ENCODE data around the gene HJV.

HJV gene

DNA sequence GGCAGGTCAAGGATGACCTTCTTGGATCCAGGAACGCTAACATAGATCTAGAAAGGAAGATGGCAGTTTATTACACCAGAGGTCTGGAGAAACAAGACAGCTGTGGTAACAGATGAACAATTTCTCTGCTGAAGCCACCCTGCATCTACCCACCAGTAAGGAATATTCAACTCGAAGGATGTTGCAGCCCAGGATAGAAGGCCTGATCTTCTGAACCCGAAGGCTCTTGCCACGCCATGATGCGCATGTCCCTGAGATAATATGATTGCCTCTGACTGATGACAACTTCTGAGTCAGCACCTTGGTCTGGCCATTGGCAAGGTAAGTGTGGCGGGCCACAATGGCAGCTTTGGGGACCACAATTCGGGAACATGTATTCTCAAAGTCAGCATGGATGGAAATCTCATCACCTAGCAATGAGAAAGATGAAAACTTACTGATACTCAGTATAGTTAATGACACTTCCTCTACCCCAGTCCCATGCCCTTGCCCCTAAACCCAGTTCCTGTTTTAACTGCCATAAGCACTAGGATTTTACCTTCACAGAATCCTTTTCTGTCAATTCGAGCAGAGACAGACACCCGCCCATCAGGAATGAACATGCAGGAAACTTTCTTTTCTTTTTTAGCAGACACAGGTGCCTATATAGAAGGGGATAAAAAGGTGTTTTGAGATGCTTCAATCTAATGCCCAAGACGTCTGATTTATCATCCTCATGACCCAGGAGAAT, 27.0 kb downstream of the HJV start:
- no peak for DNase-seq (ENCODE audit: low read depth in 4 of 4, low spot score in 1 of 4)

DNA sequence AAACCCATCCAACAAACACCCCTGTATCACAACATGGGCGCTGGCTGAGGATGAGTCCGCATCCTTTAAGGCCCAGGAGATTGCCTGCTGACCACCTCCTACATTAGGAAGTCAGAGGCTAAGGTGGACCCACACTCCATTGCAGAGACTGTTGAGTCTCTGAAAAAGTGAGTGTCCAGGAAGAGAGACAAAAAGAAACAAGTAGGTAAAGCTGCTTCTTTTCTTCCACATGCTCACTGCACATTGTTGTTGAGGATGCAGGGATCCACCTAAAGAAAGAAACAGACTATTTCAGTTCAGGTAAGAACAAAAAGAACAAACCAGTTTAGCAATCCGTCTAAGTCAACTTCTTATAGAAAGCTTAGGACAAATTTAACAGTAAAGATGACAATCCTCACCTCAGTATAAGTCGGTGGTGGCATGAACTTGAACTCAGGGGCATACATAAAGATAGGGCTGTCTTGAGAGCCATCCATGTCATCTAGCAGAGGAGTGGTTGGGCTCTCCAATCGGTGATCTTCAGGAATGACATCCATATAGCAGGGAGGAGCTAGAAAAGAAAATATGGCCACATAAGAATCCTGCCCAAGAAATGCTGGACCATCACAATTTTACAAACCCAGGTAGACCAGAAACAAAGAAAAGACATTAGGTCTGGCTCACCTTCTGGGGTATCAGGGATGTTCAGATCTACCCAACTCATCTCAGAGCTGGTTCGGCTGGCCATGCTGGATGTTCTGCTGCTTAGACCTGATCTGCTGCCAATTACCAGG, 27.7 kb downstream of the HJV start:
- DNase-seq (ENCODE audit: low read depth in 4 of 4, low spot score in 1 of 4): no peak

DNA sequence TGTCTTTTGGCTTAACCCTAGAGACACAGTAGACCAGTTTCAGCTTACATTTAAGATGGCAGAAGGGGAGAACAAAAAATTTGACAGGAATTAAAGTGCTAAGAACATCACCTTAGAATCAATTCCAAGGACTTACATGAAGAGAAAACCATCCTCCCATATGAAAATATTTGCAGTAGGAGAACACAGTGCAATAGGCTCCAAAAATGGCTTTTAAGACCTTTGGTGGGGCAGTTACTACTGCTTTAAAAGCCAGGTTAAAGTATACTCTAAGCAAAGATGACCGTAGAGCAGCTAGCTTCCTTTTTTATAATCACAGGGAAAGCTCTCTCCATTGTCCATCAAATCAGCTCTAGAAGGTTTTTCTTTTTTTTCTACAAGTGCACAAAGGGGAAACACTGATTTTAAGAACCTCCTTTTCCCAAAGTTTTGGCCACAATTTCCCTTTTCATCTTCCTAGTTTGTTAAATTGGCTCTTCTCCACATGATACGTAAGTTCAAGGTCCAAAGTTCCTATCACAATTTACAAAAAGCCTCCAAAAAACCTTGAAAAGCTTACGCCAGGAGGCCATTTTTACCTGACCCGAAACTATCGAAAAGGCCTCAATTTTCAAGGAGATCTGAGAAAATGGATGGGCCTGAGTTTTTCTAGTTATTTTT, 28.4 kb downstream of the HJV start:
- DNase-seq (ENCODE audit: low read depth in 4 of 4, low spot score in 1 of 4): no peak

DNA sequence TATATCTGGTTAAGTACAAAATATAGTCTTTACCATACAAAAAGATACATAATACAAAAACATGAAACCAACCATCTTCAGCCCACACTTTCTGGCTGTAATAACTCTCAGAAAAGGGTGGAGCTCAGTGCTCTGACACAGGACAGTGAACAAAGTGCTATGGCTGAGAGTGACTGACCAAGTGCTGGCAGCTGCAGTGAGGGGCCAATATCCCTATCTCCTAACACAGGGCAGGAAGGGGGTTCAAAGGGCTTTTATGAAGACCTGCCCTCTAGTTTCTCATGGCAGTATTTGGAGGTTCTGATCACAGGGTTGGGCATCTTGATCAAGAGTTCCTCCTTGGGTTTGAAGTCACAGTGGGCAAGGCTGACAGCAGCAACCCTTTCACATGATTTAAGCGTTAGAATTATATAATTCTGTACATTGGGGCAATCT, 29.0 kb downstream of the HJV start:
- DNase-seq (ENCODE audit: low read depth in 4 of 4, low spot score in 1 of 4): no peak

- DNase-seq (ENCODE audit: low read depth in 4 of 4, low spot score in 1 of 4): no peak
Observed at GRCh38 chr1:145991735-145992412, 29.7 kb downstream of the HJV start.

DNA sequence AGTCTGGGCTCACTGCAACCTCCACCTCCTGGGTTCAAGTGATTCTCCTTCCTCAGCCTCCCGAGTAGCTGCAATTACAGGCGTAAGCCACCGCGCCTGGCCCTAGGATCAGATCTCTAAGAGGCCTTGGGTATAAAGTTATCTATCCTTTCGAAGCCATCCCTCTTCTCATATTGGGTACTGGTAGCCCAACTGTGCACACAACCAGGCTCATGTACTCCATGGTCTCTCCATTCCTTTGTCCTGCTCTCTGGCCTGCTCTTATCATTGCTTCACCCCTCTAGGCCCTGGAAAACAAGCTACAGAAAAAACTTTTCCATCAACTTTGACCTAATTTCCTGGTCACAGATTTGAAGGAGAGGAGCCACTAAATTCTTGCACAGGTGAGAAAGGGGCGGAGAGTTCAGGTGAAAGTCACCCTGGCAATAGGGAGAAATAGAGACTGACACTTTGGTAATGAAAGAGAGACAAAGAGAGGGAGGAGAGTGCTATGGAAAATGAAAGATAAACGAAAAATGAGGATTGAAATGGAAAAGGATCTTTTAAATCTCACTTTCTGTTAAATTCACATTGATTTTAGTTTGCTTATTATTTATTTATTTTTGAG, 31.2 kb downstream of the HJV start:
- no peak for DNase-seq (ENCODE audit: low read depth in 4 of 4, low spot score in 1 of 4)

GRCh38 chr1:145988773-145989172, 32.8 kb downstream of the HJV start:
- no peak for DNase-seq (ENCODE audit: low read depth in 4 of 4, low spot score in 1 of 4)

GRCh38 chr1:145987926-145988325, 33.6 kb downstream of the HJV start:
- DNase-seq (ENCODE audit: low read depth in 4 of 4, low spot score in 1 of 4): no peak

DNA sequence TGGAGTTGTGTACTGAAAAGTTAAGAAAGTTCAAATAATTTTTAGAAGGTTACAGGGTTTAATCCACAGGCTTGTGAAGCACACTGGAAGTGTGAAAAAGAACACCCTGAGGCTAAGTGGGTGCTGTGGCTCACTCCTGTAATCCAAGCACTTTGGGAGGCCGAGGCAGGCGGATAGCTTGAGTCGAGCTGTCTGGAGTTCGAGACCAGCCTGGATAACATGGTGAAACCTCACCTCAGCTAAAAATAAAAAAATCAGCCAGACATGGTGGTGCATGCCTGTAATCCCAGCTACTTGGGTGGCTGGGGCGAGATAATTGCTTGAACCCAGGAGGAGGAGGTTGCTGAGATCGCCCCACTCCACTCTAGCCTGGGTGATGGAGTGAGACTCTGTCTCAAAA, 35.0 kb downstream of the HJV start:
- no peak for DNase-seq (ENCODE audit: low read depth in 4 of 4, low spot score in 1 of 4)

GRCh38 chr1:145985502-145986439, 35.8 kb downstream of the HJV start:
- DNase-seq (ENCODE audit: low read depth in 4 of 4, low spot score in 1 of 4): no peak

GRCh38 chr1:145985129-145985501, 36.4 kb downstream of the HJV start:
- no peak for DNase-seq (ENCODE audit: low read depth in 4 of 4, low spot score in 1 of 4)

GRCh38 chr1:145983960-145984830, 37.3 kb downstream of the HJV start:
- no peak for DNase-seq (ENCODE audit: low read depth in 4 of 4, low spot score in 1 of 4)

DNA sequence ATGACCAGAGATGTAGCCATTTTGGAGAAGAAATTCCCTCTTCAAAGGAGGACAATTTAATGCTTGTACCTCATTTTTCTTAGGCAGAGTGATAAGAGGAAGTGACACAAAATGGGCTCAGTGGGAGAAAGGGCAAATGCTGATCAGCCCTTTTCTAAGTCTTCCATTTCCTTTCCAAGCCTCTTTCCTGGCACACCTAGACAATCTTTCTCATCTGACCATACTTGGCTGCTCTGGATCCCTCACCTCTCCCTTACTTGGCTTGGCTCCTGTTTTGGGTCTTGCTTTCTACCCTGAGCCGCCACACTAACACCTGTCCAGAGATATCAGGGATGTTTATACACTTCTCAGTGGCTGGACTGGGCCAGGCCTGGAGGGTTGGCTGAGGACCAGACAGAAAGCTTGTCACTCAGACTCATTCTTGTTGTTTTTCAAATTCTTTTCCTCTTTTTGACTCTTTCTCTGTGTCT, 38.3 kb downstream of the HJV start:
- DNase-seq (ENCODE audit: low read depth in 4 of 4, low spot score in 1 of 4): no peak

DNA sequence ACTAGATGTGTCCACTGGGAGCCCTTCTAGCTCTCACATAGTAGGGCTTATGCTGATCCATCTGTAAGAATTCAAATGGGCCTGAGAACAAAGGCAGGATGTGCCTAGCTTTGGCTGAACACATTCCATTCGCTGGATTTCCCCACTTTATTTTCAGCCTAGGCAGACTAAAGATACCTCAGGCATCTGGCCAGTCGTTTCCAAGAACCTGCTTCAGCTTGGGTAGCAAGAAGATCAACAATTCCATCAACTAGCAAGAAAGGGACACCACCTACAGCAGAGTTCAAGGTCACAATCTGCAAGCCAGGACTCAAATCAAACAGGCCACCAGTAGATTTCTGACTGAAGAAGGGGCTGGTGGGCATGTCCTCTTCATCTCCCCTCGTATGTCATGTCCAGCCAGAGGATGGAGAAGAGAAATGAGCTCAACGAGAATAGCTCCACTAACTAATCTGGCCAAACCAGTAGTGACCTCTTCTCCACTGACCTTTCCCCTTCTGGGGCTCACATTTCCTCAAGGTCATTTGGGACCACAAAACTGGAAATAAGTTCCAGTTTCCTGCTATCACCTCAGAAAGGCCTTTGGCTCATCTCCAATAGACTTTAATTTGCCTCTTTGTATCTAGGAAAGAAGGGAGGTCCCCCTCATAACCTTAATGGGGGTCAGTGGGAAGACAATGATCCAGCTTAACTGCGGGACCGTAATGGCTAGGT, 39.4 kb downstream of the HJV start:
- no peak for DNase-seq (ENCODE audit: low read depth in 4 of 4, low spot score in 1 of 4)

DNA sequence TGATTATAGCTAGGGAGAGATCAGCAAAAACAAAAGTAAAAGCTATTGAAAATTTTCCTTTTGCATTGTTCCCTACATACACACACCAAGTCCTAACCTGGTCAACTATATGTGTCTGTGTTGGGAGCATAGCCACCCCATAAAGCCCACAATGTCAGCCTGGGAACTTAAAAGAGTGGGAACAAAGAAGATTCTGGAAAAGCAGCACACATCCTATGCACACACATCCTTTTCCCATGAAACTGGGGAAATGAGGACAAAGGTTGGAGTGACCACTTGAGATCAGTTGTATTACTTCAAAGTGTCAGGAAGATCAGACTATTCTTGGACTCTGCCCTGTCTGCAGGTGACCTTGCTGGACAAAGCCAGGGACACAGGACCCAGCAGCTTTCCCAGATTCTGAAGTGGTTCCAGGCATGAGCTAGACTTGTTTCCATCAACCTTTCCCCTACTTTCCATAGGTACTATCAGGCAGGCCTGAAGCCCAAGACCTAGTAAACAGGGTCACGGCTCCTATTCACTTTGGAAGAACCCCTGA, 41.0 kb downstream of the HJV start:
- DNase-seq (ENCODE audit: low read depth in 4 of 4, low spot score in 1 of 4): no peak

- no peak for DNase-seq (ENCODE audit: low read depth in 4 of 4, low spot score in 1 of 4)
Observed at GRCh38 chr1:145979746-145980456, 41.6 kb downstream of the HJV start.
